Measurements from ENCODE around the gene NMUR1. TPM values are rescaled to one million over a fixed set of nuclear protein-coding genes. Genes with fewer than 3 reads are reported as not detected.
"Not testable (repeated sequence)": the region's sequence is repeated elsewhere in the genome, so short reads cannot be mapped to it uniquely, and the experiment has no call there.

The NMUR1 gene
- total RNA-seq, 2 experiments from 2014 or later, result 0.11 to 0.14 TPM

DNA sequence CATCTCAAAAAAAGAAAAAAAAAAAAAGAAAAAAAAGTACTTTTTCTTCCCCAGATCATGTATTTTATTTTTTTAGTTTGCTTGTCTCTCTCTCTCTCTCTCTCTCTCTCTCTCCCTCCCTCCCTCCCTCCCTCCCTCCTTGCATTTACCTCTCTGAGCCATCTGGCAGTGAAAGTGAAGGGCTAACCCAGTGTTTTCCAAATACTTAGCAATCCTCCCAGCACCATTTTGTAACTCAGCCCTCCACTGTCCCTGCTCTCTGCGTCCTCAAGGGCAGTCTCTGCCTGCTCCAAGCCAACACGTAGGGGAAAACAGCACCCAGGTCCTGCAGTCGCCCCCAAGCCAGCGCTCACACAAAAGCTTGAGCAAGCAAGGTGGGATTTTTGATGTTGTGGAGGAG lies 42.9 kb upstream of the NMUR1 start:
- no peaks in the 10 kb centered on the region for H3K36me3 Mint-ChIP-seq (ENCODE audit: low read depth)
- ATAC-seq (ENCODE audit: poor library complexity) (no peak), DNase-seq (no peak)
- ChIA-PET CTCF (no interaction called here), POLR2A (no interaction called here)
- intact Hi-C loops (cut with DNase I, micrococcal nuclease), result no loop called here
- H3K9me3 Mint-ChIP-seq, result no peaks in the 10 kb centered on the region
- no peak overlapping the region for H3K4me3 ChIP-seq (ENCODE audit: low read length)
- TF ChIP-seq, protein P1, sequence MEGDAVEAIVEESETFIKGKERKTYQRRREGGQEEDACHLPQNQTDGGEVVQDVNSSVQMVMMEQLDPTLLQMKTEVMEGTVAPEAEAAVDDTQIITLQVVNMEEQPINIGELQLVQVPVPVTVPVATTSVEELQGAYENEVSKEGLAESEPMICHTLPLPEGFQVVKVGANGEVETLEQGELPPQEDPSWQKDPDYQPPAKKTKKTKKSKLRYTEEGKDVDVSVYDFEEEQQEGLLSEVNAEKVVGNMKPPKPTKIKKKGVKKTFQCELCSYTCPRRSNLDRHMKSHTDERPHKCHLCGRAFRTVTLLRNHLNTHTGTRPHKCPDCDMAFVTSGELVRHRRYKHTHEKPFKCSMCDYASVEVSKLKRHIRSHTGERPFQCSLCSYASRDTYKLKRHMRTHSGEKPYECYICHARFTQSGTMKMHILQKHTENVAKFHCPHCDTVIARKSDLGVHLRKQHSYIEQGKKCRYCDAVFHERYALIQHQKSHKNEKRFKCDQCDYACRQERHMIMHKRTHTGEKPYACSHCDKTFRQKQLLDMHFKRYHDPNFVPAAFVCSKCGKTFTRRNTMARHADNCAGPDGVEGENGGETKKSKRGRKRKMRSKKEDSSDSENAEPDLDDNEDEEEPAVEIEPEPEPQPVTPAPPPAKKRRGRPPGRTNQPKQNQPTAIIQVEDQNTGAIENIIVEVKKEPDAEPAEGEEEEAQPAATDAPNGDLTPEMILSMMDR (IDR thresholded peaks at IDR 0.05), result no peak
- peaks cover 0 to 5% of the 10 kb centered on the region in 2 experiments for H3K9me3 ChIP-seq (ENCODE audit: control insufficient read depth in 1 of 2, insufficient read depth in 1 of 2, low read length in 2 of 2)
- no peaks in the 10 kb centered on the region for H3K4me1 ChIP-seq (ENCODE audit: insufficient read depth, low read length)
- H3K36me3 ChIP-seq (ENCODE audit: insufficient read depth, low read length), result no peaks in the 10 kb centered on the region
- no peak overlapping the region for H3K4me3 Mint-ChIP-seq
- H3K27me3 ChIP-seq (ENCODE audit: control insufficient read depth in 1 of 2, insufficient read depth in 2 of 2, low read length in 2 of 2), result peaks cover 0 to 3% of the 10 kb centered on the region in 2 experiments
- H3K4me1 Mint-ChIP-seq (ENCODE audit: low read depth), result no peaks in the 10 kb centered on the region
- H3K27ac ChIP-seq (ENCODE audit: low read depth in 1 of 2, low read length in 2 of 2), result no peak overlapping the region
- H3K27ac Mint-ChIP-seq, result no peak overlapping the region
- no peaks in the 10 kb centered on the region for H3K27me3 Mint-ChIP-seq

DNA sequence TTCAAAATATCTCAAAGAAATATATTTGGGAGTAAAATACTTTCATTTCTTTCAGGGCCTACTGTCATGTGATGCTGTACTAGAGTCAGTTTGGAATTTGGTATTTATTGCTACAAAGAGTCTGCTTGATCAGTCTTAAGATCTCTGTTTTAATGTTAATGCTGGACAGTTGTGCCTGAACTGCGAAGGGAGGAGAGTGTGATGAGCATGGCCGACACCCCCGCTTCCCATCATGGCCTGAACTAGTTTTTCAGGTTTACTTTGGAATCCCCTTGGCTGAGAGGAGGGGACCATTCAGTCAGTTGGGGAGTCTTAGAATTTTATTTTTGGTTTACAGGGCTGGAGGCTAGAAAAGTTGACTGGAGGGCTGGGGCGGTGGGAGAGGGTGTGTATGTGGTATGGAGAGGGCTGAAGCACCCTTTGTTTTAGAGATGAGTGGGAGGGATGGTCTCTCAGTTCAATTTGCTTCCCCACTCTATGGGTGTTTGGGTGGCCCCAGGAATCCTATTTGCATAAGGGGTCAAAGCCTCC lies 41.5 kb upstream of the NMUR1 start:
- ATAC-seq (ENCODE audit: poor library complexity), result no peak
- intact Hi-C loops (cut with DNase I, micrococcal nuclease), result no loop called here
- Histone ChIP-seq H3K27me3 (ENCODE audit: control insufficient read depth in 1 of 2, insufficient read depth in 2 of 2, low read length in 2 of 2) (peaks cover 0 to 3% of the 10 kb centered on the region in 2 experiments), H3K27ac (ENCODE audit: low read depth in 1 of 2, low read length in 2 of 2) (no peak overlapping the region), H3K4me1 (ENCODE audit: insufficient read depth, low read length) (no peaks in the 10 kb centered on the region), H3K9me3 (ENCODE audit: control insufficient read depth in 1 of 2, insufficient read depth in 1 of 2, low read length in 2 of 2) (peaks cover 0 to 5% of the 10 kb centered on the region in 2 experiments), H3K36me3 (ENCODE audit: insufficient read depth, low read length) (no peaks in the 10 kb centered on the region), H3K4me3 (ENCODE audit: low read length) (no peak overlapping the region)
- Mint-ChIP-seq H3K4me1 (ENCODE audit: low read depth) (no peaks in the 10 kb centered on the region), H3K4me3 (no peak overlapping the region), H3K36me3 (ENCODE audit: low read depth) (no peaks in the 10 kb centered on the region), H3K9me3 (no peaks in the 10 kb centered on the region), H3K27me3 (no peaks in the 10 kb centered on the region), H3K27ac (no peak overlapping the region)
- DNase-seq, result no peak
- ChIA-PET CTCF (no interaction called here), POLR2A (no interaction called here)
- TF ChIP-seq, protein P1 (IDR thresholded peaks at IDR 0.05), result no peak

DNA sequence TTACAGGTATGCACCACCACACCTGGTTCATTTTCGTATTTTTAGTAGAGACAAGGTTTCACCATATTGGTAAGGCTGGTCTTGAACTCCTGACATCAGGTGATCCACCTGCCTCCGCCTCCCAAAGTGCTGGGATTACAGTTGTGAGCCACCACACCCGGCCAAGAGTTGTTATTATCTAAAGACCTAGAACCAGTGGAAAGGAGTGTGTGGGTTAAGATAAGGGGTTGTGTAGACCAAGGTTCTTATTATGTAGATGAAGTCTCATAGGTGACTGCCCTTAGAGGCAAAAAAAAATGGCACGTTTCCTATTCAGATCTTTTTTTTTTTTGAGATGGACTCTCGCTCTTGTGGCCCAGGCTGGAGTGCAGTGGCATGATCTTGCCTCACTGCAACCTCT lies 40.7 kb upstream of the NMUR1 start:
- H3K4me1 ChIP-seq (ENCODE audit: insufficient read depth, low read length); ATAC-seq (ENCODE audit: poor library complexity); H3K27me3 ChIP-seq (ENCODE audit: control insufficient read depth in 1 of 2, insufficient read depth in 2 of 2, low read length in 2 of 2); H3K4me3 ChIP-seq (ENCODE audit: low read length); H3K4me3 Mint-ChIP-seq; H3K9me3 Mint-ChIP-seq; H3K36me3 ChIP-seq (ENCODE audit: insufficient read depth, low read length); DNase-seq; H3K27ac ChIP-seq (ENCODE audit: low read depth in 1 of 2, low read length in 2 of 2); intact Hi-C loops (cut with DNase I, micrococcal nuclease); H3K36me3 Mint-ChIP-seq (ENCODE audit: low read depth); H3K27me3 Mint-ChIP-seq; H3K4me1 Mint-ChIP-seq (ENCODE audit: low read depth); H3K27ac Mint-ChIP-seq; H3K9me3 ChIP-seq (ENCODE audit: control insufficient read depth in 1 of 2, insufficient read depth in 1 of 2, low read length in 2 of 2); CTCF ChIA-PET: not testable (repeated sequence)
- POLR2A ChIA-PET, result interaction anchor here (0.6 kb wide), 1 partner anchor 143 kb away, joined by 3 read pairs; no protein-coding TSS in a partner anchor

DNA sequence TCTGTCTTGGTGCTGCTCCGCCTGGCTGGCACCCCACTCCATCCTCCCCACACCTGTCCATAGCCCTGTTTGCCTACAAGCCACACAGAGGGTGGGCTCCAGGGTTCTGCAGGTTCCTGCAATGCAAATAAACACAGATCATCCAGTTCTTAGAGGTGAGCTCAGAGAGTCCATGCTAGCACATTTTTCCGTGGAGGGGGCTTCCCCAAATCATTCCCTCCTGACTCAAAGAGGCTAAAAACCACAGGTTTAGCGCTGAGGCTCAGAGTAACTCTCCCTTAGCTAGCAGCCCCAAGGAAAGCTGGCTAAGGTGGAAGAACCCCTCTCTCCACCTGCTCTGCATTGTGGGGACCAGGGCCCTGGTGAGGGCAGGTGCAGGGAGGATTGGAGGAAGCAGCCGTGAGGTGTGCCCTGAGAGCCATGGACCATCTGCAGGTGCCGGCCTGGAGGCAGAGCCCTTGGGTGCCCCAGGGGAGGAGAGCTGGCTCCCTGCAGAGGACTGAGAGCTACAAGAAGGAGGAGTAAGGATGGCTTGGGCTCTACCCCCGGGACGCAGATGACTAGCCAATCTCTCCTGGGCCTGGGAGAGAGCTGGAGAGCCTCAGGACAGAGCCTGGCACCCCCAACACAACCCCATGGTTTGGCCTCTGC lies 38.7 kb upstream of the NMUR1 start:
- Mint-ChIP-seq H3K4me3 (no peak overlapping the region), H3K36me3 (ENCODE audit: low read depth) (no peaks in the 10 kb centered on the region), H3K27ac (no peak overlapping the region), H3K9me3 (no peaks in the 10 kb centered on the region), H3K27me3 (no peaks in the 10 kb centered on the region), H3K4me1 (ENCODE audit: low read depth) (no peaks in the 10 kb centered on the region)
- Histone ChIP-seq H3K4me3 (ENCODE audit: low read length) (no peak overlapping the region), H3K36me3 (ENCODE audit: insufficient read depth, low read length) (no peaks in the 10 kb centered on the region), H3K27me3 (ENCODE audit: control insufficient read depth in 1 of 2, insufficient read depth in 2 of 2, low read length in 2 of 2) (peaks cover 0 to 3% of the 10 kb centered on the region in 2 experiments), H3K4me1 (ENCODE audit: insufficient read depth, low read length) (no peaks in the 10 kb centered on the region), H3K9me3 (ENCODE audit: control insufficient read depth in 1 of 2, insufficient read depth in 1 of 2, low read length in 2 of 2) (no peaks in the 10 kb centered on the region), H3K27ac (ENCODE audit: low read depth in 1 of 2, low read length in 2 of 2) (no peak overlapping the region)
- intact Hi-C loops (cut with DNase I, micrococcal nuclease), result no loop called here
- DNase-seq (no peak), ATAC-seq (ENCODE audit: poor library complexity) (no peak)
- ChIA-PET POLR2A (no interaction called here), CTCF (no interaction called here)
- TF ChIP-seq, protein P1 (IDR thresholded peaks at IDR 0.05), result no peak
